Activated T-cell treated with anti-CD3 and anti-CD28 coated beads, Interleukin-2, amount 50 U/mL, for 72 hours (primary cell): ENCODE measurements around the gene NOL3. TPM values are rescaled to one million over a fixed set of nuclear protein-coding genes. Genes with fewer than 3 reads are reported as not detected.

Experiments used
- ATAC-seq, 2 donors: fragments of 150-1000 bp; cut with Tn5 transposase; replicated peaks in 1 of 2; 2 replicates each; pipeline ENCODE4 v1.10.0; 2021; ENCODE audit warnings: moderate library complexity in 2 of 2, mild to moderate bottlenecking in 1 of 2
- DNase-seq, 2 donors: peaks; one replicate each; pipeline ENCODE4 v3.0.0; 2021 to 2022; ENCODE audit warnings: mixed read lengths in 1 of 2
- H3K27ac Mint-ChIP-seq: one replicate; pipeline ENCODE4 v1.8.0; 2022; ENCODE audit warnings: mild to moderate bottlenecking, moderate library complexity, mixed read lengths
- H3K27me3 Mint-ChIP-seq: one replicate; pipeline ENCODE4 v1.8.0; 2022; ENCODE audit warnings: low read depth, mixed read lengths
- H3K36me3 Mint-ChIP-seq, 2 donors: one replicate each; pipeline ENCODE4 v1.8.0; 2022; ENCODE audit warnings: mixed read lengths in 2 of 2, mild to moderate bottlenecking in 1 of 2; ENCODE audit not compliant: insufficient read depth in 2 of 2
- H3K4me1 Mint-ChIP-seq: one replicate; pipeline ENCODE4 v1.8.0; 2022; ENCODE audit warnings: low read depth, mixed read lengths
- H3K4me3 Mint-ChIP-seq, 2 donors: one replicate each; pipeline ENCODE4 v1.8.0; 2022; ENCODE audit warnings: mild to moderate bottlenecking in 2 of 2, mixed read lengths in 2 of 2, moderate library complexity in 2 of 2
- H3K9me3 Mint-ChIP-seq, 2 donors: one replicate each; pipeline ENCODE4 v1.8.0; 2022; ENCODE audit warnings: mixed read lengths in 2 of 2
- total RNA-seq, 2 donors: library from RNA; stranded (reverse); gene quantifications; one replicate each; pipeline ENCODE4 v1.2.3, GENCODE V29; 2022

Gene NOL3
- total RNA-seq, 2 donors from 2014 or later = 21.6 to 30.6 TPM

DNA sequence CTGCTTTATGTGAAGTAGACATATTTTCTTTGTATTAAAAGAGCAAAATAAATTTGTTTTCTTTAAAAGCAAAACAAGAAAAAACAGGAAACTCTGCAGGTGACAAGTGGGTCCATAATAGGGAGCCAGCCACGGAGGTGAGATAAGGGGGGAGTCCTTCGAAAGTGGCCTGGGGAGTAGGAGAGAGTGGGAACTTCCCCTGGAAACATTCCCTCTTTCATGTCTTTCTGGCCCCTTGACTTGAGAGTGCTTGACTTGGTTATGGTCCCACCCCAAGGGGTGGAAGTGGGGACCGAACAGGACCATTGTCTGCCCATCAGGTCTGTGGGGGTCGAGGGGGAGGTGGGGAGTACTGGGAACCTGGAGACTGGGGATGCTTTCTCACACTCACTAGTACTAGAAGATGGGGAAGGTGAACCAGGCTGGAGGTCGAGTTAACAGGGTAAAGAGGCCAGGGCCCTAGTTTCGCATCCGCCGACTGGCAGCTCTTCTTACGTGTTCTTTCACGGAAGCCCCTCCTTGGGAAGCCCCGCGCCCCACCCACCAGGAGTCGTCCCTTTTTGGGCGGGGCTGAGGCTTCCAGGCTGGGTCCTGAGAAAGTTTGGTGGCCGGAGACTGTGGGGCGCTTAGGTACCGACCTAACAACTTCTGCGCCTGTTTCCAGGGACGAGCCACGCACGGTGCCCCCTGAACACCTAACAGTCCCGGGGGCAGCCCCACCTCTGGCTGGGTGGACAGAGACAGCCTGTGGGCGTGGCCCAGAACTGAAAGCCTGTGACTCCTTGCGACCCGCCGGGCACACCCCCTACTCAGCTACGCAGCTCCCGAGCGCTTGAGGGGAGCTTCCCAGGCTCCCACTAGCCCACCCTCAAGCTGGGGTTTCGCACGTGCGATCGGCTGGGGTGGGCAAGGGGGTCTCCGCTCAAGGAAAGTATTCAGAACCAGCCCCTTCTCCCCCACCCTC, 11.4 kb upstream of the NOL3 start:
- DNase-seq (peak; percentile 91 to 92), ATAC-seq (peak; percentile 61 to 65)
- Mint-ChIP-seq H3K9me3 (no peaks in the 10 kb centered on the region), H3K36me3 (peaks cover 0 to 6% of the 10 kb centered on the region in 2 donors), H3K27me3 (peaks cover 13% of the 10 kb centered on the region), H3K27ac (peak overlapping the region; percentile 96), H3K4me1 (peaks cover 64% of the 10 kb centered on the region), H3K4me3 (peak overlapping the region; percentile 93 to 94)

DNA sequence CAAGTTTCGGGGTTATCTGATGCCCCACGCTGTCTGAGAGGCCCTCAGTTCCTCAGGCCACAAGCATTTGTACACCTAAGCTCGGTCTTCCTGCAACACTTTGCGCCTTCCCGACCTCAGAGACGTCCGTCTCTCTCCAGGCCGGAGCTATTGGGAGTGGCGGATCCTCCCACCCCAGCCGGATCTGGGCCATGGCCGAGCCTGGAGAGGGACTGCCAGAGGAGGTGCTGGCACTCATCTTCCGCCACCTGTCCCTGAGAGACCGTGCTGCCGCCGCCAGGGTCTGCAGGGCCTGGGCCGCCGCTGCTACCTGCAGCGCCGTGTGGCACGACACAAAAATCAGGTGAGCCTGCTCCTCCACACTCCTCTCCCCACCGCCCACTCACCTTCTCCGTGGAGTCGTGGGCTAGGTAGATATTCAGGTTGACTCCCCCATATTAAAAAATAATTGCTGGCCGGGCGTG, 8.7 kb upstream of the NOL3 start:
- peaks cover 59% of the 10 kb centered on the region for H3K4me1 Mint-ChIP-seq
- ATAC-seq = no peak
- peaks cover 0 to 6% of the 10 kb centered on the region in 2 donors for H3K36me3 Mint-ChIP-seq
- peaks cover 21% of the 10 kb centered on the region for H3K27me3 Mint-ChIP-seq
- no peak for DNase-seq
- H3K4me3 Mint-ChIP-seq = peak overlapping the region; percentile 54 to 75
- no peak overlapping the region for H3K27ac Mint-ChIP-seq
- H3K9me3 Mint-ChIP-seq = no peaks in the 10 kb centered on the region

DNA sequence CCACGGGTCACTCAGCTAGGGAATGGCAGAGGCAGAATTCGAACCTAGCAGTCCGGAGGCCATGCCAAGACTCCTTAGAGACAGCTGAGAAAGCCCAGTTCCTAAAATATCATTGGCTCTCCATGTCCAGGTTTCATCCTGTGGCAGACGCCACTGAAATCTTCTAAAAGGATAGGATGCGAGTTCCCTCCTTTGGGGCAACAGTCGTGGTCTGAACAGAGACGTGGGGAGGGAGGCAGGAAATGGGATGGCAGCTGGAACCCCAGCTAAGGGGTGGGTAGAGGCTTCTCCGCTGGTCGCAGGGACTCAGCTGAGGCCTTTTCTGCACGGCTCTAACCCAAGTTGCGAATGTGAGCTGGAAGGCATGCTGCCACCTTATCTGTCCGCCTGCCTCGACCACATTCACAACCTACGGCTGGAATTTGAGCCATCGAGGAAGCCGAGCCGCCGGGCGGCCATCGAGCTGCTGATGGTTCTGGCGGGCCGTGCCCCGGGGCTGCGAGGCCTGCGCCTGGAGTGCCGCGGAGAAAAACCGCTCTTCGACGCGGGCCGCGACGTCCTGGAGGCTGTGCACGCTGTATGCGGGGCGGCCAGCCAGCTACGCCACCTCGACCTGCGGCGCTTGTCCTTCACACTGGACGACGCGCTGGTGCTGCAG, 7.7 kb upstream of the NOL3 start:
- no peak overlapping the region for H3K27ac Mint-ChIP-seq
- ATAC-seq = no peak
- peaks cover 0 to 6% of the 10 kb centered on the region in 2 donors for H3K36me3 Mint-ChIP-seq
- peak overlapping the region; percentile 62 to 75 for H3K4me3 Mint-ChIP-seq
- peaks cover 53% of the 10 kb centered on the region for H3K4me1 Mint-ChIP-seq
- peaks cover 31% of the 10 kb centered on the region for H3K27me3 Mint-ChIP-seq
- no peaks in the 10 kb centered on the region for H3K9me3 Mint-ChIP-seq
- DNase-seq = no peak

DNA sequence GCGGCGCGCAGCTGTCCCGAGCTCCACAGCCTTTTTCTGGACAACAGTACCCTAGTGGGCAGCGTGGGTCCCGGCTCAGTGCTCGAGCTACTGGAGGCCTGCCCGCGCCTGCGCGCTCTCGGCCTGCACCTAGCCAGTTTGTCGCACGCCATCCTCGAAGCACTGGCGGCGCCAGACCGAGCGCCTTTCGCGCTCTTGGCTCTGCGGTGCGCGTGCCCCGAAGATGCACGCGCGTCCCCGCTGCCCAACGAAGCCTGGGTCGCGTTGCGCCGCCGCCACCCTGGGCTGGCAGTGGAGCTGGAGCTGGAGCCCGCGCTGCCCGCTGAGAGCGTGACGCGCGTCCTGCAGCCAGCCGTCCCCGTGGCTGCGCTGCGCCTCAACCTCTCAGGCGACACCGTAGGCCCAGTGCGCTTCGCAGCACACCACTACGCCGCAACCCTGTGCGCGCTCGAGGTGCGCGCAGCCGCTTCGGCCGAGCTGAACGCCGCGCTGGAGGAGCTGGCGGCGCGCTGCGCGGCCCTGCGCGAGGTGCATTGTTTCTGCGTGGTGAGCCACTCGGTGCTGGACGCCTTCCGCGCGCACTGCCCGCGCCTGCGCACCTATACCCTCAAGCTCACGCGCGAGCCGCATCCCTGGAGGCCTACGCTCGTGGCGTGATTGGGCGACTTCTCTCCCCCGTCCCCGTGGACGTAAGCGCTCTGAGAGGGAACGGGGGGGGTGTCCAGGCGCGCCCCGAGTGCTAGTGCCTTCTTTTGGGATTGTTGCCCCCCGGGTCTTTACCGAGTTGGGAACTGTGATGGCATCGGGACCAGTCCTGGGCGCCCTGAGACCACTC, 7.0 kb upstream of the NOL3 start:
- Mint-ChIP-seq H3K36me3 (peaks cover 0 to 6% of the 10 kb centered on the region in 2 donors), H3K4me3 (peak overlapping the region; percentile 62 to 75), H3K27me3 (peaks cover 39% of the 10 kb centered on the region), H3K4me1 (peaks cover 49% of the 10 kb centered on the region), H3K27ac (no peak overlapping the region), H3K9me3 (no peaks in the 10 kb centered on the region)
- DNase-seq = peak; percentile 60 to 61
- ATAC-seq = peak; percentile 3 to 8

DNA sequence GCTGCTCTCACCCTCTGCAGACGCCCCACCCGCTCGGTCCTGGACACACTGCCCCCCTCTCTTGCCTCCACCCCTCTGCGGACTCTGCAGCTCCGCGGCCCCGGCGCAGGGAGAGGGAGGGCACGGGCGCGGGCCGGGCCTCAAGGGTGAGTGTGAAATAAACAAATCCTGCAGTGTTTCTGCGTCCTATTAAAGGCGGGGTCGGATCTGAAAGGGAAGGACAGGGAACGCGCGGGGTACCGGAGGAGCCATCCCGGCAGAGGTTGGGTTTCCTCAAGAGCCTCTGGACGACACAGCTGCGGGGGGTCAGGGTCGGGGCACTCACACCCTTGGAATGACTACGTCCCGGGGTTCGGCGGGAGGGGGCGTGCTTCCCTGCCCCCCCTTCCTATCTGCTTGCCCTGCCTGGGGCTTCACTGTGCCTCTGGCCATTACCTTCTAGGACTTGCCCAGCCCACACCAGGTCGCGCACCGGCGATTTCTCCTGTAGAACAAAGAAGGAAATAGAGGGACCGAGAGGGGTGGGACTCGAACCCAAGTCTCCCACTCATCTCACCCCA, 6.3 kb upstream of the NOL3 start:
- ATAC-seq (no peak), DNase-seq (peak in 1 of 2 donors; percentile 15)
- H3K4me3 Mint-ChIP-seq = peak overlapping the region; percentile 62 to 75
- H3K9me3 Mint-ChIP-seq = no peaks in the 10 kb centered on the region
- peaks cover 46% of the 10 kb centered on the region for H3K4me1 Mint-ChIP-seq
- peaks cover 0 to 6% of the 10 kb centered on the region in 2 donors for H3K36me3 Mint-ChIP-seq
- peaks cover 46% of the 10 kb centered on the region for H3K27me3 Mint-ChIP-seq
- no peak overlapping the region for H3K27ac Mint-ChIP-seq

DNA sequence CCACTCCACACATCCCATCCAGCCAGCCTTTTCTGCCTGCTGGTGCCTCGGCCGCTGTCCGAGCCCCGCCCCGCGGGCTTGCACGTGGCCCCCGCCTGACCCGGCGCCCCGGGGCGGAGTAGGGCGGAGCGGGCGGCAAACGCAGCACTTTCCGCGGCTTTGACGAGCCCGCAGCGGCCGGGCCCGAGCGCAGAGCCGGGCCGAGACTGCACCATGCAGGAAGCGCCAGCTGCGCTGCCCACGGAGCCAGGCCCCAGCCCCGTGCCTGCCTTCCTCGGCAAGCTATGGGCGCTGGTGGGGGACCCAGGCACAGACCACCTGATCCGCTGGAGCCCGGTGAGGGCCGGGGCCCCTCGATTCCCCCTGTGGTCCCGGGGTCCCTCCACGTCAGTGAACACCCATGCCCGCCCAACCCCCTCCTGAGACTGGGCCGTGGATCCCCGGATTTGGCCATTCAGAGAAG, 5.7 kb upstream of the NOL3 start, which contains the start of gene HSF4:
TSS of gene HSF4 (plus strand) at position 147 of the 463 bp plus-strand sequence. CDS start at position 214, 67 bp downstream.
- Mint-ChIP-seq H3K36me3 (peaks cover 0 to 6% of the 10 kb centered on the region in 2 donors), H3K9me3 (no peaks in the 10 kb centered on the region), H3K27ac (no peak within 1 kb of the TSS), H3K27me3 (peaks cover 51% of the 10 kb centered on the region), H3K4me3 (peak within 1 kb of the TSS; percentile 74 to 75), H3K4me1 (peaks cover 48% of the 10 kb centered on the region)
- DNase-seq = peak in 1 of 2 donors; percentile 38
- no peak for ATAC-seq

DNA sequence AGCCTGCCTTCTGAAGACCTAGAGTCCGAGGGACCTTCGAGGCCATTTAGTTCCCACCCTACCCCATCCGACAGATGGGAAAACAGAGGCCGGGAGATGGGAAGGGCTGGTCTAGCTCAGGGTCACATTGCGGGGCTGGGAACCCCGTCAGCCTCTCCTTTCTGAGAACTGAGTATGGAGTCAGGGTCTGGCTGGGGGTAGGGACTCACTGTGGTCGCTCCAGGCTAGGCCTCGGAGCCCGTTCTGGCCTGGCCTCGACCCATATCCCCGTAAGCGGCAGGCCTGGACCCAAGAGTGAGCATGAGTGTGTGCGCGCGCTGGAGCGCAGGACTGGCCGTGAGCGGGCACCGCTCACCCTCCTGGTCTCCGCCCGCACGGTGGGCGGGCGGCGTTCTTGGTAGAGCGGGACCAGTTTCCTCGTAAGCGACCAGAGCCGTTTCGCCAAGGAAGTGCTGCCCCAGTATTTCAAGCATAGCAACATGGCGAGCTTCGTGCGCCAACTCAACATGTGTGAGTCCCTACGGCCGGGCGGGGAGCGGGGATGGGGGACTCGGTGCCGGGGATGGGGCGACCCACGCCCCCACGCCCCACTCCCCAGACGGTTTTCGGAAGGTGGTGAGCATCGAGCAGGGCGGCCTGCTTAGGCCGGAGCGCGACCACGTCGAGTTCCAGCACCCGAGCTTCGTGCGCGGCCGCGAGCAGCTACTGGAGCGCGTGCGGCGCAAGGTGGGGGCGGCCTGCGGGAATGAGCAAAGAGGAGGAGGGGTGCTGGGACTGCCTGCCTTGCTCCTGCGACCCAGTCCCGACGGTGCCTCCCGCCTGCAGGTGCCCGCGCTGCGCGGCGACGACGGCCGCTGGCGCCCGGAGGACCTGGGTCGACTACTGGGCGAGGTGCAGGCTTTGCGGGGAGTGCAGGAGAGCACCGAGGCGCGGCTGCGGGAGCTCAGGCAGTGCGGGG, 4.9 kb upstream of the NOL3 start:
- peak in 1 of 2 donors; percentile 27 for DNase-seq

DNA sequence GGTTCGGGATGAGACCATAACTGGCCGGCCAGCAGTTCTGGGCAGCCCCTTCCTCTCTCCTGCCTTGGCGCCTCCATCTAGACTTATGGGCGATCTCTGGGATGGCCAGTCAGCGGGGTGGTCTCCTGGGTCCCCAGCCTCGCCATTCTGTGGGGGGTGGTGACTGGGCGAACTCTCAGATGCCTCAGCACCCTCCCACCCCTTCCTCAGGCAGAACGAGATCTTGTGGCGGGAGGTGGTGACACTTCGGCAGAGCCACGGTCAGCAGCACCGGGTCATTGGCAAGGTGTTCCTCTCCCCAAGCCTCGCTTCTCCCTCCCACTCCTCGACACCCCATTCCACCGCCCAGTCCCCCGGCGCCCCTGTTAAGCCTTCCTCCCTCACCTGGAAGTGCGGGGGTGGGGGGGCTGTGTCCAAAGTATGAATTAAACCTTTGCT, 4.2 kb upstream of the NOL3 start:
- Mint-ChIP-seq H3K27ac (no peak overlapping the region), H3K36me3 (peaks cover 0 to 3% of the 10 kb centered on the region in 2 donors), H3K9me3 (no peaks in the 10 kb centered on the region), H3K4me1 (peaks cover 51% of the 10 kb centered on the region), H3K27me3 (peaks cover 62% of the 10 kb centered on the region), H3K4me3 (peak overlapping the region in 1 of 2 donors; percentile 57)
- ATAC-seq (no peak), DNase-seq (no peak)

More for the DNA sequence above, 4.9 kb upstream of the NOL3 start:
- H3K4me3 Mint-ChIP-seq = peak overlapping the region; percentile 60 to 74
- peaks cover 0 to 6% of the 10 kb centered on the region in 2 donors for H3K36me3 Mint-ChIP-seq
- no peaks in the 10 kb centered on the region for H3K9me3 Mint-ChIP-seq
- ATAC-seq = no peak
- H3K4me1 Mint-ChIP-seq = peaks cover 53% of the 10 kb centered on the region
- peaks cover 57% of the 10 kb centered on the region for H3K27me3 Mint-ChIP-seq
- no peak overlapping the region for H3K27ac Mint-ChIP-seq

DNA sequence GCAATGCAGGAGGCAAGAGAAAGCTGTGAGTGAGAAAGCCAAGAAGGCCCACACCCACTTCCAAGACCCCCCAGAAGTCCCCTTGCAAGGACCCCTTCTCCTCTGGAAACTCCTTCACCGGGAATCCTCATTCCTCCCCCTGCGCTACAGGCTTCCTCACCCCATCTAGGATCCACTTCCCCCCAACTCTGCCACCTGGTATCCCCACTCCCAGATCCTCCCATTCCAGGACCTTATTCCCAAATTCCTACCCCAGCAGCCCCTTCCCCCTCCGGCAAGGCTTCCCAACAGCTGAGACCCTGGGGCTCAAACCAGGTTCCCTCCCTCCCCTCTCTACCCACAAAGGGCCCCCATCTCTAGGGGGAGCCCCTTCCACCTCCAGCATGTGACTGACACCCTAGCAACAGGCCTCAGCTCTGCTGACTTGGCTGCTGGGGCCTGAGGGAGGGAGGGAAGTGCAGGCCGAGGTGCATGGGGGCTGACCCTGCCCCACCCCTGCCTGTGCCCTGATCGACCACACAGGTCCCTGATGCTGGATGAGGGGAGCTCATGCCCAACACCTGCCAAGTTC, 3.7 kb upstream of the NOL3 start:
- Mint-ChIP-seq H3K27me3 (peaks cover 68% of the 10 kb centered on the region), H3K9me3 (no peaks in the 10 kb centered on the region), H3K4me3 (peak overlapping the region in 1 of 2 donors; percentile 57), H3K36me3 (peaks cover 0 to 3% of the 10 kb centered on the region in 2 donors), H3K4me1 (peaks cover 52% of the 10 kb centered on the region), H3K27ac (no peak overlapping the region)
- DNase-seq = no peak
- ATAC-seq = no peak

DNA sequence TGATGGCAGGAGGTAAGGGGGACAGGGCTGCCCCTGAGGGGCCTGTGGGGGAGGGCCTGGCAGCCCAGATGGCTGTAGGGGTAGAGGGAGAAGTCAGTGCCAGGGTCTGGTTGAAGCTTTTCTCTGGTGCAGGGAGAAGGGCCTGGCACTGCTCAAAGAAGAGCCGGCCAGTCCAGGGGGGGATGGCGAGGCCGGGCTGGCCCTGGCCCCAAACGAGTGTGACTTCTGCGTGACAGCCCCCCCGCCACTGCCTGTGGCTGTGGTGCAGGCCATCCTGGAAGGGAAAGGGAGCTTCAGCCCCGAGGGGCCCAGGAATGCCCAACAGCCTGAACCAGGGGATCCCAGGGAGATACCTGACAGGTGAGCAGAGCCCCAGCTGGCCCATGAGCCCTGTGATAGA, 2.8 kb upstream of the NOL3 start:
- no peaks in the 10 kb centered on the region for H3K36me3 Mint-ChIP-seq

DNA sequence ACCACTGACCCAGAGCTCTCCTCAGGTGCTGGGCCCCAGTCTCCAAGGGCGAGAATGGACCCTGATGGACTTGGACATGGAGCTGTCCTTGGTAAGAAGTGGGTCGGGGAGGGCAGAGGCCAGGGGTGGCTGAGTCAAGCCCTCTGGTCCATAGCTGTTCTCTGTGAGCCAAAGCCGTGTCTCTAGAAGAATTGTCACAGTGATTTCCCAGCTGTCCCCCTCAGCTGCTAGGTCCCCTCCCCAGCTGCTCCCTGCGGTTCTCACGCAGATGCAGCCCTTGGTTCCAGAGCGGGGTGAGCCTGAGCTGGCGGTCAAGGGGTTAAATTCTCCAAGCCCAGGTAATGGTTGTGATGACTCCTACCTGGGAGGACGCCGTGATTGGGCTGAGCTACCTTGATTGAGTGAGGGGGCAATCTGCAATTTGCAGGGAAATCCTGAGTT, 1.3 kb upstream of the NOL3 start:
- Mint-ChIP-seq H3K27ac (no peak overlapping the region), H3K36me3 (no peaks in the 10 kb centered on the region), H3K9me3 (no peaks in the 10 kb centered on the region), H3K4me3 (peak overlapping the region; percentile 88 to 92), H3K4me1 (peaks cover 58% of the 10 kb centered on the region), H3K27me3 (peaks cover 85% of the 10 kb centered on the region)
- DNase-seq = no peak
- no peak for ATAC-seq

More for the DNA sequence above, 2.8 kb upstream of the NOL3 start:
- H3K27me3 Mint-ChIP-seq = peaks cover 73% of the 10 kb centered on the region
- H3K4me3 Mint-ChIP-seq = no peak overlapping the region
- no peaks in the 10 kb centered on the region for H3K9me3 Mint-ChIP-seq
- H3K27ac Mint-ChIP-seq = no peak overlapping the region
- DNase-seq = no peak
- ATAC-seq = no peak
- peaks cover 47% of the 10 kb centered on the region for H3K4me1 Mint-ChIP-seq
